HG03575 (cell line): ENCODE results near the gene EME1.
"Not testable (repeated sequence)": the region's sequence is repeated elsewhere in the genome, so short reads cannot be mapped to it uniquely, and the experiment has no call there.

Experiments
- ATAC-seq: cut with Tn5 transposase; IDR thresholded peaks from one replicate; pipeline ENCODE4 v1.9.1; 2021; ENCODE audit not compliant: unreplicated experiment, insufficient number of reproducible peaks, low FRiP score; ENCODE audit errors: extremely low read depth

The EME1 gene

GRCh38 chr17:50381260-50381815 lies 8.3 kb downstream of the EME1 start:
- no peak for ATAC-seq

GRCh38 chr17:50381920-50382319 lies 8.9 kb downstream of the EME1 start:
- no peak for ATAC-seq

- ATAC-seq, result no peak
Measured at GRCh38 chr17:50382931-50383330, 9.9 kb downstream of the EME1 start.

- no peak for ATAC-seq
Measured at GRCh38 chr17:50386510-50386909, 13.5 kb downstream of the EME1 start.

DNA sequence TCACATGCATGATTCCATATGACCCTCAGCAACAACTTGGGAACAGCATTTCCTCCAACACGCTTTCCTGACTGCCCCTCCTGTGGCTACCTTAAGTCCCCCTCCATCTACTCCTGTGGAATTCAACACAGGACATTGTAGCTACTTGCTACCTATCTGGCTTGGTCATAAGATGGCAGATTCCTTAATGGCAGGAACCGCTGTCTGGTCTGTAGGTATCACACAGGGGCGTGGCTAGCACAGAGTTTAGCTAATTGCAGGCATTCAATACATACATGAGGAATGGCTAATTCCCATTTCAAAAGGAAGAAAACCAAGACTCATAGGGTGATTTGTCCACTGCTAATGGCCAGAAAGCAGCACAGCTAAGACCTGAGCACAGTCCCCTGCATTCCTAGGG lies 15.7 kb downstream of the EME1 start:
- no peak for ATAC-seq

GRCh38 chr17:50389534-50389933 lies 16.5 kb downstream of the EME1 start:
- no peak for ATAC-seq

- no peak for ATAC-seq
Measured at GRCh38 chr17:50392621-50393020, 19.6 kb downstream of the EME1 start.

GRCh38 chr17:50393700-50394099 lies 20.7 kb downstream of the EME1 start:
- ATAC-seq, result no peak

GRCh38 chr17:50394711-50395110 lies 21.7 kb downstream of the EME1 start:
- ATAC-seq, result no peak

DNA sequence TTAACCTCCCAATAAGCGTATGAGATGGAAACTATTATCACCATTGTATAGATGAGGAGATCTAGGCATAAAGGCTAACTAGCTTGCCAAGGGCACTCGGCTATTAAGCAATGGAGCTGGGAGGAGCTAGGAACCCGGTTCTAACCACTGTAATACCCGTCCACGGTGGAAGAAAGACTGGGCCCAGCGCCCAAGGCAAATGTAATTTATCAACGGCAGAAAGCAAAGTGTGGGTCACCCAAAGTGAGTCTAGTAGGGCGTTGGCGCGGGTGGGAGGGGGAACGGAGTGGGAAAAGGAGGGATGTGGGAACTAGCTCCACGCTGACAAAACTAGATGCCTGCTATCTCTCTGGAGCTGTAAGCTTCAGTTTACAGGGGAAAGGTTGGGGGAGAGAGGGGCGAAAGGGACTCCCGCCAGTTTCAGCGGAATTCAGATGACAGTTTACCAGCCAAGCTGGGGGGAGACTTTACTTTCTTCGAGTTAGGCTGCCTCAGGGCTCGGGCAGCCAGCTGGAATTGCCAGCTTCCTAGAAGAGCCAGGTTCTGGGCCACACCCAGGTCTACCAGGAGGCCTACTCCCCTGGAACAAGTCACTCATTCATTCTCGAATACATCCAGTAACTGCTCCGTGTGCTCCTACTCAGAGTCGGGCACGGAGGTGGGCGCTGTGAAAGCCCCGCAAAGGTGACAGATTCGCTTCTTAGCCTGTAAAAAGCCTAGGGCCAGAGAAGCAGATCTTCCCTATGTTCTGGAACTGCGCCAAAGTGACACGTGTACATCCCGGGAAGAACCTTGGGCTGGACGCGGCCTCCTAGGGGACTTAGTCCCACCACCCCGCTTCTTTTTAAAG lies 23.5 kb downstream of the EME1 start:
- no peak for ATAC-seq

GRCh38 chr17:50397111-50397918 lies 24.3 kb downstream of the EME1 start, which contains the start of gene LRRC59:
Gene LRRC59 (minus strand): TSS chr17:50397523. CDS start chr17:50397317, 206 bp downstream.
- ATAC-seq, result no peak

DNA sequence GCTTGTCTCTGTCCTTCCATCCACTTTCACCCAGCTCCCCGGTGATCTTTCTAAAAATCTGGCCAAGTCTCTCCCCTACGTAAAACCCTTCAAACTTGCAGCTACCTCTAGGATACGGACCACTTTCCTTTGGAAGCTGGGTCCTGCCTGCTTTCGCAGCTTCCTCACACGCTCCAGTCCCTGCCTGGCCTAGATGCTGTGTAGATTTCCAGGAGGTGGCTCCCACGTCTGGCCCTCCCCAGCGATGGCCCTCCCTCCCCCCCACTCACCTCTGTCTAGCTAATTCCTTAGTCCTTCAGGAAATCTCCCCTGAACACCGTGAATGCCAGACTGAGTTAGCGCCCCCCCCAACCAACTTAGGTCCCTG lies 24.9 kb downstream of the EME1 start:
- ATAC-seq, result no peak

DNA sequence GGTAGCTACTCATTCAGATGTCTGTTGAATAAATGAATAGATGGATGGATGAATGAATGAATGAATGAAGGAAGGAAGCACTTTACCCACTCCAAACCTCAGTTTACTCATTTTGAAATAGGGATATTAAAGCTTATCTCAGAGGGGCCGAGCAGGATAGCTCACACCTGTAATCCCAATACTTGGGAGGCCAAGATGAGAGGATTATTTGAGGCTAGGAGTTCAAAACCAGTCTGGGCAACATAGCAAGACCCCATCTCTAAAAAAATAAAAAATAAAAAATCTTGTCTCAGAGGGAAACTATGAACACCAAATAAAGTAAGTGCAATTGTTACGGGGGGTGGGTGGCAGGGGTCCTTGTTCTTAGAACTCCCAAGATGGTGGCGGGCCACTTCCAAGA lies 25.6 kb downstream of the EME1 start:
- ATAC-seq, result not testable (repeated sequence)

- not testable (repeated sequence) for ATAC-seq
Measured at GRCh38 chr17:50399591-50399990, 26.6 kb downstream of the EME1 start.

- ATAC-seq, result not testable (repeated sequence)
Measured at GRCh38 chr17:50405351-50405750, 32.3 kb downstream of the EME1 start.

DNA sequence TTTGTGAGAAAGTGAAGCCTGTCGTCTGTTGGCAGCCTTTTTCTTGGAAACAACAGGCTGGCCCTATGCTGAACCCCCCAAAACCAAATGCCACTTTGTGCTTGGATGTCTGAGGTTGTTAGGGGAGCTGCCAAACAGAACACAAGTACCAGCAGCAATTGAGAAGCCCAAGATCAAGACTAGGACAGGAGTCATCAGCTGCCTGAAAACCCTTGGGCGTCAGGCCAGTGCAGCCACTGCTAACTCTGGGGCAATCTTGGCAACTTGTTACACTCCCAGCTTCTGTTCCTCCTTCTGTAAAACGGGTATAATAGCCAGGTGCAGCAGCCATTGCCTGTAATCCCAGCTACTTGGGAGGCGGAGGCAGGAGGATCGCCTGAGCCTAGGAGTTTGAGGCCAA lies 33.5 kb downstream of the EME1 start:
- no peak for ATAC-seq

DNA sequence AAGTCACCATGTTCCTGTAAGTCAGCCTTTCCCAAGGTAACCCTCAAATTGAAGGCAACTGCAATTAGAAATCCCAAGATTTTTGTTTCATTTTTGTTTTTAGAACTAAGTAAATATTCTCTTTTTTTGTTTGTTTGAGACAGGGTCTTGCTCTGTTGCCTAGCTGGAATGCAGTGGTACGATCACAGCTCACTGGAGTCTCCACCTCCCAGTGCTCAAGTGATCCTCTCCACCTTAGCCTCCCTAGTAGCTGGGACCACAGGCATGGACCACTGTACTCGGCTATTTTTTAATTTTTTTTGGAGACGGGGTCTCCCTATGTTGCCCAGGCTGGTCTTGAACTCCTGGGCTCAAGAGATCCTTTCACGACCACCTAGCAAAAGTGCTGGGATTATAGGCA lies 34.9 kb downstream of the EME1 start:
- no peak for ATAC-seq

GRCh38 chr17:50412188-50412732 lies 39.2 kb downstream of the EME1 start:
- ATAC-seq, result no peak

- ATAC-seq, result no peak
Measured at GRCh38 chr17:50414808-50415207, 41.8 kb downstream of the EME1 start.

- not testable (repeated sequence) for ATAC-seq
Measured at GRCh38 chr17:50419577-50419976, 46.5 kb downstream of the EME1 start.
